GM12873 (cell line): ENCODE results near the gene C2orf72.

Experiments
- TF ChIP-seq, protein P1 (sequence below): IDR thresholded peaks from 2 replicates; pipeline ENCODE4 v1.5.1; 2012; ENCODE audit warnings: low read depth, mild to moderate bottlenecking, moderate library complexity, low read length, control low read depth; ENCODE audit not compliant: insufficient read depth; ENCODE audit errors: missing control alignments

Gene C2orf72

GRCh38 chr2:231037731-231038482 is 584 bp downstream of the C2orf72 start:
- TF ChIP-seq, protein P1, sequence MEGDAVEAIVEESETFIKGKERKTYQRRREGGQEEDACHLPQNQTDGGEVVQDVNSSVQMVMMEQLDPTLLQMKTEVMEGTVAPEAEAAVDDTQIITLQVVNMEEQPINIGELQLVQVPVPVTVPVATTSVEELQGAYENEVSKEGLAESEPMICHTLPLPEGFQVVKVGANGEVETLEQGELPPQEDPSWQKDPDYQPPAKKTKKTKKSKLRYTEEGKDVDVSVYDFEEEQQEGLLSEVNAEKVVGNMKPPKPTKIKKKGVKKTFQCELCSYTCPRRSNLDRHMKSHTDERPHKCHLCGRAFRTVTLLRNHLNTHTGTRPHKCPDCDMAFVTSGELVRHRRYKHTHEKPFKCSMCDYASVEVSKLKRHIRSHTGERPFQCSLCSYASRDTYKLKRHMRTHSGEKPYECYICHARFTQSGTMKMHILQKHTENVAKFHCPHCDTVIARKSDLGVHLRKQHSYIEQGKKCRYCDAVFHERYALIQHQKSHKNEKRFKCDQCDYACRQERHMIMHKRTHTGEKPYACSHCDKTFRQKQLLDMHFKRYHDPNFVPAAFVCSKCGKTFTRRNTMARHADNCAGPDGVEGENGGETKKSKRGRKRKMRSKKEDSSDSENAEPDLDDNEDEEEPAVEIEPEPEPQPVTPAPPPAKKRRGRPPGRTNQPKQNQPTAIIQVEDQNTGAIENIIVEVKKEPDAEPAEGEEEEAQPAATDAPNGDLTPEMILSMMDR, result no peak

DNA sequence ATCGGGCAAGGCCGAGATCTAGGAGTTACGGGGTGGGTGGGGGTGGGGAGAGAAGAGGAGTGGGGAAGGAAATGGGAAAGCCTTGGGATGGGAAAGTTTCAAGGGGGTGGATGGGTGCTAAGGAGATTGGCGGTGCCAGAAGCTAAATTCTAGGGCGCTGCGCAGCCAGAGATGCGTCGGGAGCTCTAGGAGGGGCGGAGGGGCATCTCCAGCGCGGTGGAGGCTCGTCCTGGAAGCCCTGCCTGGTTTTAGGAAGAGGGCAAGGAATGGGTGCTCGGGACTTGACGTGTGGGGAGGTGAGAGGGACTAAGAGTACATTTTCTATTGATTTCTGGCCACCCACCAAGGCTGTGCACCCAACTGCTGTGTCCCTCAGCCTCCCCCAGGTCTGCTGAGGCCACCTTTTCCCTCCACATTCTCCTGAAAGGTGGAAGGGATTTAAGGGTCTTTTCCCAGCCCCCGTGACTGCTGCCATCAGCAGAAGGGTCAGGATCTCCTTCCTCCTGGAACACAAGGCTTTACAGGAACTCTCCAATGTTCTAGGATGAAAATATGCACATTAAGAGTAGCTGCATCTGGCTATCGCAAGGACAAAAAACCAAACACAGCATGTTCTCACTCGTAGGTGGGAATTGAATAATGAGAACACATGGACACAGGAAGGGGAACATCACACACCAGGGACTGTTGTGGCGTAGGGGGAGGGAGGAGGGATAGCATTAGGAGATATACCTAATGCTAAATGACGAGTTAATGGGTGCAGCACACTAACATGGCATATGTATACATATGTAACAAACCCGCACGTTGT is 1.4 kb downstream of the C2orf72 start:
- TF ChIP-seq, protein P1, result no peak

DNA sequence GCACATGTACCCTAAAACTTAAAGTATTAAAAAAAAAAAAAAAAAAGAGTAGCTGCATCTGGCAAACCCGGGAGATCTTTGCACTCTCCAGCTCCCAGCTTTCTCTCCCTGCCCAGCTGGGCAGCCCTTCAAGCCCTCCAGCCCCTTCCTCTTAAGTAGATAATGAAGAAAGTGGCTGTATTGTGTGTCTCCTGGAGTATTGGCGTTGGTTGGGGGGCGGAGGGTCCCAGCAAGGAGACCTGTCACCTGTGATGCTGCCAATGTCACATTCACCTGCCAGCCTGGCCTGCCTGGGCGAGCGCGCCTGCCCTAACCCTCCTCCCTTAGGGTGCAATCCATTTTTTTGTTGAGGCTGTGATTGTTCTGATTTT is 2.0 kb downstream of the C2orf72 start:
- TF ChIP-seq, protein P1, result no peak

DNA sequence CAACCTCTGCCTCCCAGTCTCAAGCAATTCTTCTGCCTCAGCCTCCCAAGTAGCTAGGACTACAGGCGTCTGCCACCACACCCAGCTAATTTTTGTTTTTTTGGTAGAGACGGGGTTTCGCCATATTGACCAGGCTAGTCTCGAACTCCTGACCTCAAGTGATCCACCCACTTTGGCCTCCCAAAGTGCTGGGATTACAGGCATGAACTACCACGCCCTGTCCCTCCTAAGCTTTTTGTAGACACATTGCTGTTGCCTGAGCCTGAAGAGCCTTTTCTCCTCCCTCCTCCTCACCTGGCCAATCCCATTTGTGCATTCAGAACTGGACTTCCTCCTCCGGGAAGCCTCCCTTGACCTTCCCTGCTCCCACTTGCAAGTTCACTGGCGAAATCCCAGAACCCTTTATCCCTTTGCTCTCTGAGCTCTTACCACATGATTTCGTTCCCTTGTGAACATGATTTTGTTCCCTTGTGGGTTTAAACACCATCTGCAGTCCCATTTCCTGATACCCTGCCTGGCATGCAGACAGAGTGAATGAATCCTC is 2.6 kb downstream of the C2orf72 start:
- TF ChIP-seq, protein P1, result no peak

- TF ChIP-seq, protein P1, result no peak
These were observed 3.9 kb downstream of the C2orf72 start for GRCh38 chr2:231041061-231041689.

DNA sequence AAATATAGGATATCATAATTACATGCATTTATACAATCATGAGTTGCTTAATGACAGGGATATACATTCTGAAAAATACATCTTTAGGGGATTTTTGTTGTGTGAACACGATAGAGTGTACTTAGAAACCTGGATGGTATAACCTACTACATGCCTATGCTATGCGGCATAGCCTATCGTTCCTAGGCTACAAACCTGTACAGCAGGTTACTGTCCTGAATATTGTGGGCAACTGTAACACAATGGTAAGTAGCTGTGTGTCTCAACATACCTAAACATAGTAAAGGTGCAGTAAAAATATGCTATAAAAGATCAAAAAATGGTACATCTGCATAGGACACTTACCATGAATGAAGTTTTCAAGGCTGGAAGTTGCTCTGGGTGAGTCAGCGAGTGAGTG is 6.5 kb downstream of the C2orf72 start:
- TF ChIP-seq, protein P1, result no peak

GRCh38 chr2:231046916-231047273 is 9.6 kb downstream of the C2orf72 start:
- TF ChIP-seq, protein P1, result no peak
